Measurements from ENCODE around the gene WDR93.

The WDR93 gene

GRCh38 chr15:89746386-89746780, 55.8 kb downstream of the WDR93 start:
- H3K4me3 ChIP-seq (ENCODE audit: low read depth in 1 of 2, low read length in 1 of 2), result no peak overlapping the region
- H3K9me3 ChIP-seq, result no peaks in the 10 kb centered on the region
- TF ChIP-seq, protein P1, sequence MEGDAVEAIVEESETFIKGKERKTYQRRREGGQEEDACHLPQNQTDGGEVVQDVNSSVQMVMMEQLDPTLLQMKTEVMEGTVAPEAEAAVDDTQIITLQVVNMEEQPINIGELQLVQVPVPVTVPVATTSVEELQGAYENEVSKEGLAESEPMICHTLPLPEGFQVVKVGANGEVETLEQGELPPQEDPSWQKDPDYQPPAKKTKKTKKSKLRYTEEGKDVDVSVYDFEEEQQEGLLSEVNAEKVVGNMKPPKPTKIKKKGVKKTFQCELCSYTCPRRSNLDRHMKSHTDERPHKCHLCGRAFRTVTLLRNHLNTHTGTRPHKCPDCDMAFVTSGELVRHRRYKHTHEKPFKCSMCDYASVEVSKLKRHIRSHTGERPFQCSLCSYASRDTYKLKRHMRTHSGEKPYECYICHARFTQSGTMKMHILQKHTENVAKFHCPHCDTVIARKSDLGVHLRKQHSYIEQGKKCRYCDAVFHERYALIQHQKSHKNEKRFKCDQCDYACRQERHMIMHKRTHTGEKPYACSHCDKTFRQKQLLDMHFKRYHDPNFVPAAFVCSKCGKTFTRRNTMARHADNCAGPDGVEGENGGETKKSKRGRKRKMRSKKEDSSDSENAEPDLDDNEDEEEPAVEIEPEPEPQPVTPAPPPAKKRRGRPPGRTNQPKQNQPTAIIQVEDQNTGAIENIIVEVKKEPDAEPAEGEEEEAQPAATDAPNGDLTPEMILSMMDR (IDR thresholded peaks at IDR 0.05), result no peak
- H3K36me3 ChIP-seq, result no peaks in the 10 kb centered on the region
- H3K4me1 ChIP-seq (ENCODE audit: control insufficient read depth in 1 of 2, insufficient read depth in 1 of 2, low read depth in 1 of 2, low read length in 1 of 2), result peaks cover 14 to 15% of the 10 kb centered on the region in 2 experiments
- no peak overlapping the region for H3K27ac ChIP-seq
- H3K27me3 ChIP-seq, result peaks cover 37% of the 10 kb centered on the region

GRCh38 chr15:89747708-89748682, 57.4 kb downstream of the WDR93 start:
- Histone ChIP-seq H3K4me3 (ENCODE audit: low read depth in 1 of 2, low read length in 1 of 2) (no peak overlapping the region), H3K4me1 (ENCODE audit: control insufficient read depth in 1 of 2, insufficient read depth in 1 of 2, low read depth in 1 of 2, low read length in 1 of 2) (peaks cover 14 to 18% of the 10 kb centered on the region in 2 experiments), H3K27ac (no peak overlapping the region), H3K27me3 (peaks cover 50% of the 10 kb centered on the region), H3K9me3 (no peaks in the 10 kb centered on the region), H3K36me3 (no peaks in the 10 kb centered on the region)
- TF ChIP-seq, protein P1 (IDR thresholded peaks at IDR 0.05), result no peak

- Histone ChIP-seq H3K27me3 (peaks cover 50% of the 10 kb centered on the region), H3K4me1 (ENCODE audit: control insufficient read depth in 1 of 2, insufficient read depth in 1 of 2, low read depth in 1 of 2, low read length in 1 of 2) (peaks cover 14 to 18% of the 10 kb centered on the region in 2 experiments), H3K9me3 (no peaks in the 10 kb centered on the region), H3K36me3 (no peaks in the 10 kb centered on the region), H3K4me3 (ENCODE audit: low read depth in 1 of 2, low read length in 1 of 2) (no peak overlapping the region), H3K27ac (no peak overlapping the region)
- TF ChIP-seq, protein P1 (IDR thresholded peaks at IDR 0.05), result no peak
Measured at GRCh38 chr15:89749054-89749453, 58.4 kb downstream of the WDR93 start.

DNA sequence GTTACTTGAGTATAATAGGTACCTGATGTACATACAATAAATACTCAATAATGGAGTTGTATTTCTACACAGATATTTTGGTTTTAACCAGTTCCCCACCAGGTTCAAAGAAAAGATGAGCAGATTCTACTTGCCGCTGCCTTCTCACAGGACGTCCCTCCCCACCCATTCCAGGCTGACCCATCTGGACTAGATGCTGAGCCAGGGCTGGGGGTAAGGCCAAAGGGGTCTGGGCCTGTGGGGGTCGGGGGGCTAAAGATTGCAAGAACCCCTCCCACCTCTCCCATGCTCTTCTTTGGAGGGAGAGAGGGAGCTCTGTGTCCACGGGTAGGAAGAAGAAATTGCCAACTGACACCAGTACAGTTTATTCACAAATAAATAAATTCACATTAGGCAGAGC, 58.9 kb downstream of the WDR93 start:
- H3K27me3 ChIP-seq, result peaks cover 50% of the 10 kb centered on the region
- no peaks in the 10 kb centered on the region for H3K36me3 ChIP-seq
- H3K4me1 ChIP-seq (ENCODE audit: control insufficient read depth in 1 of 2, insufficient read depth in 1 of 2, low read depth in 1 of 2, low read length in 1 of 2), result peaks cover 14 to 18% of the 10 kb centered on the region in 2 experiments
- no peak overlapping the region for H3K4me3 ChIP-seq (ENCODE audit: low read depth in 1 of 2, low read length in 1 of 2)
- H3K27ac ChIP-seq, result no peak overlapping the region
- TF ChIP-seq, protein P1 (IDR thresholded peaks at IDR 0.05), result no peak
- H3K9me3 ChIP-seq, result no peaks in the 10 kb centered on the region

DNA sequence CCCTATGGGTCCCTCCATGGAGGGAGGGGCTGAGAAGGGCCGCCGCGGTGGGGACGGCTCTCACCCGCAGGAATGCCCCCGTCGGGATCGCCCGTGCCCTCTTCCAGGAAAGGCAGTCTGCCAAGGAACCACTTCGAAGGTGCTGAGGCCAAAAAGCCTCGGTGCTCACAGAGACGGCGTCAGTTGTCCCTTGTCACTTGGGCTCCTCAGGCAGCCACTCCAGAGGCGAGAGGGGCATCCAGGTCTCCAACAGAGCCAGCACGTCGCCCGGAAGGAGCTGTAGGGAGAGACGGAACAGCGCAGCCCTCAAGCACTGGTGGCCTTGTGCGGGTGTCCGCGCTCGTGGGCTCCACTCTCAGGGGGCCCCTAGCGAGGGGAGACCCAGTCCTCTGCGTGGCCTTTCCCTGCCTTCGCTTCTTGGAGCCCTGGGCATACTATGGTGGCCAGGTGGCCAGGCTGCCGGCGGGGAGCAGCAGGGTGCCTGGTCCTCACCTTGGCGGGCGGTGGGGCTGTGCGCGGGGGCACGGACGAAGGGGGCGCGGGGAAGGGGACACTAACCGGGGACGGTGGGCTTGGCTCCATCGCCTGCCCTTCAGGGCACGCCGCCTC, 59.4 kb downstream of the WDR93 start:
- TF ChIP-seq, protein P1 (IDR thresholded peaks at IDR 0.05), result no peak
- no peaks in the 10 kb centered on the region for H3K36me3 ChIP-seq
- peaks cover 50% of the 10 kb centered on the region for H3K27me3 ChIP-seq
- H3K4me3 ChIP-seq (ENCODE audit: low read depth in 1 of 2, low read length in 1 of 2), result peak overlapping the region; percentile 63 to 75
- H3K27ac ChIP-seq, result peak overlapping the region; percentile 38
- peaks cover 14 to 18% of the 10 kb centered on the region in 2 experiments for H3K4me1 ChIP-seq (ENCODE audit: control insufficient read depth in 1 of 2, insufficient read depth in 1 of 2, low read depth in 1 of 2, low read length in 1 of 2)
- H3K9me3 ChIP-seq, result no peaks in the 10 kb centered on the region

Data from neutrophil (primary cell).